CD4-positive, alpha-beta T cell (primary cell): ENCODE measurements around the gene RIMS3. TPM values are rescaled to one million over a fixed set of nuclear protein-coding genes. Genes with fewer than 3 reads are reported as not detected.

Experiments
- ATAC-seq: fragments of 200-7000 bp; cut with Tn5 transposase; one replicate; pipeline ENCODE4 v1.10.0; 2022; ENCODE audit warnings: mild to moderate bottlenecking; ENCODE audit not compliant: poor library complexity
- CTCF ChIA-PET: fragments of 350-600 bp; sonication (Branson Sonifier 250); formaldehyde crosslinking; loops from one replicate; lab custom pipeline; 2021; ENCODE audit warnings: antibody characterized with exemption, inconsistent platforms; lab: Charles Lee
- POLR2A ChIA-PET: fragments of 350-600 bp; sonication (Branson Sonifier 250); formaldehyde crosslinking; loops from one replicate; lab custom pipeline; 2021; ENCODE audit warnings: antibody characterized with exemption, inconsistent platforms; lab: Charles Lee
- DNase-seq, 14 experiments: peaks; one replicate each; pipeline ENCODE4 v3.0.0-alpha.2; 2013 to 2020; ENCODE audit warnings: mixed read lengths in 2 of 14
- H3K27ac ChIP-seq, 2 donors: one replicate each; pipeline versions ENCODE4 v1.5.1 to v1.7.0; 2013; ENCODE audit warnings: low read length in 2 of 2, low read depth in 1 of 2, mild to moderate bottlenecking in 1 of 2
- H3K27me3 ChIP-seq, 2 experiments: 1 replicate in 1 of 2; 2 replicates in 1 of 2; pipeline versions ENCODE4 v1.6.1 to v1.7.0; 2013; ENCODE audit warnings: low read length in 2 of 2, control low read depth in 1 of 2, mild to moderate bottlenecking in 1 of 2, moderate library complexity in 1 of 2; ENCODE audit not compliant: insufficient read depth in 2 of 2, control insufficient read depth in 1 of 2
- H3K36me3 ChIP-seq: one replicate; pipeline ENCODE4 v1.6.1; 2013; ENCODE audit warnings: low read length, control low read depth; ENCODE audit not compliant: insufficient read depth
- H3K4me1 ChIP-seq: one replicate; pipeline ENCODE4 v1.6.1; 2013; ENCODE audit warnings: low read length, control low read depth; ENCODE audit not compliant: insufficient read depth
- H3K4me3 ChIP-seq: one replicate; pipeline ENCODE4 v1.5.1; 2013; ENCODE audit warnings: mild to moderate bottlenecking, low read length, moderate library complexity
- H3K9me3 ChIP-seq, 2 experiments: 1 replicate in 1 of 2; 2 replicates in 1 of 2; pipeline versions ENCODE4 v1.6.1 to v1.7.0; 2013; ENCODE audit warnings: low read length in 2 of 2, mild to moderate bottlenecking in 2 of 2, control low read depth in 1 of 2, moderate library complexity in 1 of 2; ENCODE audit not compliant: control insufficient read depth in 1 of 2, insufficient read depth in 1 of 2
- H3K27ac Mint-ChIP-seq: one replicate; pipeline ENCODE4 v1.8.0; 2020; ENCODE audit warnings: mixed read lengths
- H3K27me3 Mint-ChIP-seq: one replicate; pipeline ENCODE4 v1.8.0; 2021; ENCODE audit warnings: mixed read lengths
- H3K36me3 Mint-ChIP-seq: one replicate; pipeline ENCODE4 v1.8.0; 2021; ENCODE audit warnings: low read depth, mixed read lengths
- H3K4me1 Mint-ChIP-seq: one replicate; pipeline ENCODE4 v1.8.0; 2021; ENCODE audit warnings: low read depth, mixed read lengths
- H3K4me3 Mint-ChIP-seq: one replicate; pipeline ENCODE4 v1.8.0; 2020; ENCODE audit warnings: mild to moderate bottlenecking, mixed read lengths
- H3K9me3 Mint-ChIP-seq: one replicate; pipeline ENCODE4 v1.8.0; 2020; ENCODE audit warnings: mixed read lengths
- CTCF ChIP-seq: fragments of 200-600 bp; IDR thresholded peaks from one replicate; pipeline ENCODE4 v1.8.0; 2022; ENCODE audit warnings: antibody characterized with exemption, mild to moderate bottlenecking
- intact Hi-C, 2 experiments: fragments of 100-400 bp; cut with DNase I in 1 of 2; cut with micrococcal nuclease in 1 of 2; formaldehyde crosslinking; loops; one replicate each; pipeline versions ENCODE4 v1.15.1 to v1.9.0; 2023 to 2025; cut with DNase I, micrococcal nuclease
- total RNA-seq, 174 experiments: library from RNA in 2 of 174; stranded (reverse) in 2 of 174; gene quantifications; one replicate each; pipeline ENCODE4 v1.2.3 and lab custom pipeline; 2021 to 2026

The RIMS3 gene
- total RNA-seq, 2 experiments from 2014 or later = 0.99 to 1.1 TPM

GRCh38 chr1:40635763-40636500, 29.6 kb downstream of the RIMS3 start:
- Mint-ChIP-seq H3K27ac (no peak overlapping the region), H3K27me3 (no peaks in the 10 kb centered on the region), H3K36me3 (no peaks in the 10 kb centered on the region), H3K9me3 (no peaks in the 10 kb centered on the region), H3K4me1 (peaks cover 7% of the 10 kb centered on the region), H3K4me3 (no peak overlapping the region)
- intact Hi-C loops = no loop called here
- ChIA-PET CTCF (no interaction called here), POLR2A (interaction anchor here (0.6 kb wide), 1 partner anchor 479 kb away, joined by 3 read pairs; no protein-coding TSS in a partner anchor)
- H3K4me1 ChIP-seq = peaks cover 1% of the 10 kb centered on the region
- peaks cover 0 to 7% of the 10 kb centered on the region in 2 experiments for H3K9me3 ChIP-seq
- no peaks in the 10 kb centered on the region for H3K27me3 ChIP-seq
- DNase-seq (no peak), ATAC-seq (no peak)
- no peaks in the 10 kb centered on the region for H3K36me3 ChIP-seq
- H3K27ac ChIP-seq = no peak overlapping the region
- H3K4me3 ChIP-seq = no peak overlapping the region
- TF ChIP-seq CTCF = no peak

GRCh38 chr1:40634901-40635655, 30.4 kb downstream of the RIMS3 start:
- H3K4me1 ChIP-seq = peaks cover 8% of the 10 kb centered on the region
- POLR2A ChIA-PET = no interaction called here
- H3K9me3 ChIP-seq = peaks cover 0 to 7% of the 10 kb centered on the region in 2 experiments
- DNase-seq (no peak), ATAC-seq (no peak)
- no peaks in the 10 kb centered on the region for H3K9me3 Mint-ChIP-seq
- H3K4me3 Mint-ChIP-seq = no peak overlapping the region
- H3K27ac Mint-ChIP-seq = no peak overlapping the region
- H3K27me3 ChIP-seq = no peaks in the 10 kb centered on the region
- no peak for TF ChIP-seq CTCF
- no peaks in the 10 kb centered on the region for H3K36me3 ChIP-seq
- H3K36me3 Mint-ChIP-seq = no peaks in the 10 kb centered on the region
- H3K27ac ChIP-seq = no peak overlapping the region
- intact Hi-C loops = no loop called here
- no peaks in the 10 kb centered on the region for H3K4me1 Mint-ChIP-seq
- no peak overlapping the region for H3K4me3 ChIP-seq
- H3K27me3 Mint-ChIP-seq = no peaks in the 10 kb centered on the region
- CTCF ChIA-PET = no interaction called here

- no peaks in the 10 kb centered on the region for H3K27me3 ChIP-seq
- DNase-seq (no peak), ATAC-seq (no peak)
- Mint-ChIP-seq H3K36me3 (no peaks in the 10 kb centered on the region), H3K4me3 (no peak overlapping the region), H3K4me1 (peaks cover 8% of the 10 kb centered on the region), H3K27ac (no peak overlapping the region), H3K9me3 (no peaks in the 10 kb centered on the region), H3K27me3 (no peaks in the 10 kb centered on the region)
- ChIA-PET CTCF (no interaction called here), POLR2A (no interaction called here)
- H3K4me1 ChIP-seq = peaks cover 19% of the 10 kb centered on the region
- H3K4me3 ChIP-seq = no peak overlapping the region
- intact Hi-C loops = no loop called here
- peaks cover 0 to 10% of the 10 kb centered on the region in 2 experiments for H3K9me3 ChIP-seq
- TF ChIP-seq CTCF = no peak
- H3K36me3 ChIP-seq = no peaks in the 10 kb centered on the region
- no peak overlapping the region for H3K27ac ChIP-seq
These were observed 31.5 kb downstream of the RIMS3 start for GRCh38 chr1:40633931-40634376.
